Measurements from ENCODE around the gene TMF1.

DNA sequence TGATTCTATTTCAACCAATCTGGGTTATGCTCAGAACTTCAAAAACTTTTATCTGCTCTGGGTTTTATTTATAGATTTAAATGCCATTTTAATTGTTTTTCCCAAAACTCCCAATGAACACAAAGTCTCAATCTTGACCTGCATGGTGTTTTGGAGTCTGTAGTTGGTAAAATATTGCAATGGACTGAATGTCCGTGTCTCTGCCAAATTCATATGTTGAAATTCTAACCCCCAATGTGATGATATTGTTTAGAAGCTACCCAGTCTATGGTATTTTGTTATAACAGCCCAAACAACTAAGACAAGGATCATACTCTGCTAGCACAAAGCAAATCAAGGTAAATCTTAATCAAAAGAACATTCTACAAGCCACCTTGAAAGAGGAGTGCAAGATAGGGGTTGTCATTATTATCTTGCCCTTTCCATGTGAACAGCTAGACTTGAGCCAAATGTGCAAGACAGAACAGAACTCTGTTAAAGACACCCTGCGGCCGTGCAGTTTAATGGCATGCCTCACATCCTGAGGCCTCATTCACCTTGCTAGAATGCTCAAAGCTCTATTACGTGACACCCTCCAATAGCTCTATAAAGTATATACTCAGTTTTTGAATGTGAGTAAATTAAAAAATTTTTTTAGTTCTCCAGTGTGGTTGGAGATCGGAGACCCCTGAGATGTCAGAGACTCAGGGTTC is 46.2 kb downstream of the TMF1 start:
- no peak for TF ChIP-seq CTCF (IDR thresholded peaks at IDR 0.05)
- no peak for TF ChIP-seq POLR2A (IDR thresholded peaks at IDR 0.05)

All from testis (tissue), 2 donors.